Endothelial cell of umbilical vein (primary cell): Measurements from ENCODE around the gene FOSL2. TPM values are rescaled to one million over a fixed set of nuclear protein-coding genes. Genes with fewer than 3 reads are reported as not detected.

ENCODE experiments used
- BruUV-seq: library from RNA; stranded (reverse); fragments of 400-500 nt; replicated peaks from 2 replicates; lab custom pipeline; 2021; lab: Mats Ljungman, UMichigan
- CTCF ChIA-PET: fragments of 300-600, 350-600 bp; sonication (Branson Sonifier 250); formaldehyde crosslinking; loops from one replicate; lab custom pipeline; 2021; ENCODE audit warnings: antibody characterized with exemption, inconsistent platforms; lab: Charles Lee
- POLR2A ChIA-PET: fragments of 300-600, 350-600 bp; sonication (Branson Sonifier 250); formaldehyde crosslinking; loops from one replicate; lab custom pipeline; 2021; ENCODE audit warnings: antibody characterized with exemption, inconsistent platforms; lab: Charles Lee
- DNase-seq: peaks from one replicate; pipeline ENCODE4 v3.0.0-alpha.2; 2011; ENCODE audit warnings: low read depth, low spot score
- FAIRE-seq: peaks from 2 replicates; lab custom pipeline; 2011; peaks lifted over from hg19 to GRCh38; lab: Jason Lieb, UNC
- H2AFZ ChIP-seq: 2 replicates; pipeline ENCODE4 v1.6.0; 2012; ENCODE audit warnings: low read depth, low read length, control low read depth, inconsistent platforms
- H3K27ac ChIP-seq: 2 replicates; pipeline ENCODE4 v1.5.1; 2011; ENCODE audit warnings: low read depth, mild to moderate bottlenecking, control low read depth, low read length, moderate library complexity; ENCODE audit not compliant: insufficient read depth
- H3K27me3 ChIP-seq, 2 experiments: 2 replicates each; pipeline versions ENCODE4 v1.6.0 to v1.6.1; 2011; ENCODE audit warnings: low read length in 2 of 2, mixed read lengths in 1 of 2; ENCODE audit not compliant: control insufficient read depth in 2 of 2, insufficient read depth in 2 of 2
- H3K36me3 ChIP-seq, 2 experiments: 2 replicates in 1 of 2; 3 replicates in 1 of 2; pipeline ENCODE4 v1.5.1; 2011; ENCODE audit warnings: low read length in 2 of 2, mild to moderate bottlenecking in 1 of 2, moderate library complexity in 1 of 2; ENCODE audit not compliant: control insufficient read depth in 2 of 2, insufficient read depth in 2 of 2; ENCODE audit errors: extremely low read depth in 1 of 2
- H3K4me1 ChIP-seq: 3 replicates; pipeline ENCODE4 v1.5.1; 2011; ENCODE audit warnings: mild to moderate bottlenecking, low read length; ENCODE audit not compliant: control insufficient read depth, insufficient read depth; ENCODE audit errors: extremely low read depth
- H3K4me2 ChIP-seq: 2 replicates; pipeline ENCODE4 v1.6.1; 2011; ENCODE audit warnings: low read length, control low read depth, mixed read lengths; ENCODE audit not compliant: insufficient read depth
- H3K4me3 ChIP-seq, 3 experiments: fragments of 200-600 bp in 1 of 3; sonication (generic), shearing (Covaris generic) in 1 of 3; replicated peaks in 1 of 3; 2 replicates each; pipeline ENCODE4 v1.5.1; 2011 to 2016; ENCODE audit warnings: control low read depth in 3 of 3, low read length in 3 of 3, mild to moderate bottlenecking in 2 of 3, inconsistent platforms in 1 of 3, low read depth in 1 of 3, moderate library complexity in 1 of 3; ENCODE audit not compliant: insufficient read depth in 1 of 3
- H3K79me2 ChIP-seq: 2 replicates; pipeline ENCODE4 v1.6.0; 2012; ENCODE audit warnings: low read length, inconsistent platforms; ENCODE audit not compliant: control insufficient read depth, insufficient read depth
- H3K9ac ChIP-seq: replicated peaks from 2 replicates; pipeline ENCODE3; 2011; ENCODE audit warnings: low read length, control low read depth; ENCODE audit not compliant: insufficient read depth; ENCODE audit errors: extremely low read depth
- H3K9me1 ChIP-seq: replicated peaks from 3 replicates; pipeline ENCODE4 v1.6.0; 2011; ENCODE audit warnings: mild to moderate bottlenecking, low read length; ENCODE audit not compliant: control insufficient read depth, insufficient read depth; ENCODE audit errors: extremely low read depth
- H3K9me3 ChIP-seq: replicated peaks from 2 replicates; pipeline ENCODE4 v1.5.1; 2012; ENCODE audit warnings: low read length, inconsistent platforms; ENCODE audit not compliant: control insufficient read depth, insufficient read depth
- H4K20me1 ChIP-seq: replicated peaks from 2 replicates; pipeline ENCODE3; 2011; ENCODE audit warnings: mild to moderate bottlenecking, low read length; ENCODE audit not compliant: control insufficient read depth, insufficient read depth; ENCODE audit errors: extremely low read depth
- CTCF ChIP-seq, 2 donors: IDR thresholded peaks; 1 replicate in 1 of 2; 2 replicates in 1 of 2; pipeline ENCODE4 v1.5.1; 2011; ENCODE audit warnings: low read length in 2 of 2, mild to moderate bottlenecking in 2 of 2, moderate library complexity in 2 of 2, control low read depth in 1 of 2, inconsistent platforms in 1 of 2, low read depth in 1 of 2; ENCODE audit not compliant: insufficient read depth in 1 of 2; ENCODE audit errors: extremely low read depth in 1 of 2
- EZH2 ChIP-seq: IDR thresholded peaks from 2 replicates; pipeline ENCODE4 v1.6.1; 2012; ENCODE audit warnings: borderline replicate concordance, low read depth, mild to moderate bottlenecking, moderate library complexity, low read length, inconsistent platforms; ENCODE audit not compliant: severe bottlenecking
- FOS ChIP-seq: IDR thresholded peaks from 2 replicates; pipeline ENCODE4 v1.6.1; 2011; ENCODE audit warnings: mild to moderate bottlenecking, low read length, moderate library complexity, borderline replicate concordance; ENCODE audit not compliant: insufficient read depth
- GATA2 ChIP-seq: IDR thresholded peaks from 2 replicates; pipeline ENCODE4 v1.7.0; 2011; ENCODE audit warnings: low read depth, mild to moderate bottlenecking, moderate library complexity, mixed read lengths, low read length; ENCODE audit not compliant: insufficient read length, insufficient read depth
- JUN ChIP-seq: IDR thresholded peaks from 2 replicates; pipeline ENCODE4 v1.6.1; 2011; ENCODE audit warnings: borderline replicate concordance, low read depth; ENCODE audit not compliant: insufficient read length, insufficient read depth
- MAX ChIP-seq: IDR thresholded peaks from 2 replicates; pipeline ENCODE4 v1.6.1; 2011; ENCODE audit not compliant: insufficient read depth, insufficient read length
- MYC ChIP-seq: IDR thresholded peaks from one replicate; pipeline ENCODE4 v1.6.1; 2011; ENCODE audit warnings: mild to moderate bottlenecking, low read depth, low read length
- POLR2A ChIP-seq: IDR thresholded peaks from 2 replicates; pipeline ENCODE4 v1.6.1; 2012; ENCODE audit warnings: low read depth, mild to moderate bottlenecking, control low read depth, low read length
- POLR2AphosphoS5 ChIP-seq: IDR thresholded peaks from 2 replicates; pipeline ENCODE4 v1.6.1; 2012; ENCODE audit warnings: low read depth, mild to moderate bottlenecking, control low read depth, low read length, moderate library complexity; ENCODE audit not compliant: insufficient read depth
- dilution Hi-C: fragments of 300-500 bp; cut with MboI; formaldehyde crosslinking; loops from one replicate; pipeline ENCODE4 v1.15.0; 2019; ENCODE audit warnings: low sequenced_read_pairs; ENCODE audit not compliant: extremely low pct_ligation_motif_present
- intact Hi-C: fragments of 100-400 bp; cut with micrococcal nuclease; formaldehyde crosslinking; loops from one replicate; pipeline ENCODE4 v1.10.0; 2022
- polyA plus RNA-seq, 4 experiments: library from polyadenylated mRNA; depleted of rRNA in 3 of 4; stranded (reverse) in 3 of 4; unstranded in 1 of 4; fragments of >200 nt; gene quantifications; 2 replicates each; pipeline versions ENCODE4 v1.2.1 to v1.2.3, GENCODE V29; 2011 to 2012; ENCODE audit warnings: missing spikeins in 1 of 4
- total RNA-seq: library from RNA; stranded (reverse); gene quantifications from 2 replicates; pipeline ENCODE4 v1.2.3, GENCODE V29; 2021

The FOSL2 gene
- total and polyA plus RNA-seq, 2 donors (not counting 3 experiments of a cell fraction or from before 2014, with no cell fraction given) = 43.9 to 85.3 TPM

GRCh38 chr2:28399956-28400355 lies 7.3 kb downstream of the FOSL2 start:
- H3K4me1 ChIP-seq = peaks cover 55% of the 10 kb centered on the region
- CTCF ChIA-PET = interaction anchor here (1.7 kb wide), 1 partner anchor 677 kb away, joined by 6 read pairs; no protein-coding TSS in a partner anchor
- dilution Hi-C loops (loop anchor here (25.0 kb wide), 1 partner anchor 663 kb away; no protein-coding TSS in a partner anchor), intact Hi-C loops (no loop called here)
- H4K20me1 ChIP-seq = peaks cover 2% of the 10 kb centered on the region
- no TSS peak for BruUV-seq
- H3K27ac ChIP-seq = no peak overlapping the region
- peaks cover 99% of the 10 kb centered on the region for H3K79me2 ChIP-seq
- no peak overlapping the region for H2AFZ ChIP-seq
- H3K27me3 ChIP-seq = no peaks in the 10 kb centered on the region
- H3K4me2 ChIP-seq = no peak overlapping the region
- no peak overlapping the region for H3K4me3 ChIP-seq
- H3K9me1 ChIP-seq = no peaks in the 10 kb centered on the region
- H3K9me3 ChIP-seq = no peaks in the 10 kb centered on the region
- H3K36me3 ChIP-seq = peaks cover 21 to 30% of the 10 kb centered on the region in 2 experiments
- POLR2A ChIA-PET = no interaction called here
- FAIRE-seq = no peak
- no peak for DNase-seq
- H3K9ac ChIP-seq = no peak overlapping the region
- no peak for TF ChIP-seq FOS
- no peak for TF ChIP-seq JUN
- no peak for TF ChIP-seq POLR2AphosphoS5
- no peak for TF ChIP-seq MAX
- TF ChIP-seq EZH2 = no peak
- TF ChIP-seq GATA2 = no peak
- TF ChIP-seq POLR2A = no peak
- no peak for TF ChIP-seq CTCF (IDR thresholded peaks at IDR 0.05; ENCODE audit: extremely low read depth in 1 of 2, insufficient read depth in 1 of 2, low read depth in 1 of 2, low read length in 2 of 2)
- no peak for TF ChIP-seq MYC
